ENCODE data around the gene GRIN1. TPM values are rescaled to one million over a fixed set of nuclear protein-coding genes. Genes with fewer than 3 reads are reported as not detected.

The GRIN1 gene
- total RNA-seq, 1 experiment from 2014 or later, result 0.52 TPM

GRCh38 chr9:137139468-137140150 lies 655 bp downstream of the GRIN1 start:
- Histone ChIP-seq H3K36me3 (ENCODE audit: insufficient read depth, low read length, poor library complexity, severe bottlenecking) (no peaks in the 10 kb centered on the region), H3K27me3 (replicated peaks; ENCODE audit: insufficient read depth, low read depth, low read length, poor library complexity) (peaks cover 92% of the 10 kb centered on the region), H3K4me1 (ENCODE audit: insufficient read depth, low read length, poor library complexity, severe bottlenecking) (no peaks in the 10 kb centered on the region), H3K4me3 (ENCODE audit: low read depth, low read length, poor library complexity, severe bottlenecking) (no peak overlapping the region), H3K9me3 (ENCODE audit: low read depth, low read length, poor library complexity, severe bottlenecking) (no peaks in the 10 kb centered on the region), H3K27ac (ENCODE audit: low read depth, low read length, poor library complexity, severe bottlenecking) (no peak overlapping the region)
- ChIA-PET POLR2A (ENCODE audit: low non-redundant PET) (no interaction called here), CTCF (no interaction called here)
- TF ChIP-seq EZH2 (IDR thresholded peaks at IDR 0.05; ENCODE audit: borderline replicate concordance, low read depth, low read length, poor library complexity, severe bottlenecking), result no peak
- no peak for TF ChIP-seq CTCF (conservative IDR thresholded peaks at IDR 0.05; ENCODE audit: low read depth, low read length)
- intact Hi-C loops (cut with micrococcal nuclease; ENCODE audit: unreplicated experiment), result no loop called here
- BruUV-seq (replicated peaks), result no TSS peak
- no peak for DNase-seq (ENCODE audit: low spot score)

DNA sequence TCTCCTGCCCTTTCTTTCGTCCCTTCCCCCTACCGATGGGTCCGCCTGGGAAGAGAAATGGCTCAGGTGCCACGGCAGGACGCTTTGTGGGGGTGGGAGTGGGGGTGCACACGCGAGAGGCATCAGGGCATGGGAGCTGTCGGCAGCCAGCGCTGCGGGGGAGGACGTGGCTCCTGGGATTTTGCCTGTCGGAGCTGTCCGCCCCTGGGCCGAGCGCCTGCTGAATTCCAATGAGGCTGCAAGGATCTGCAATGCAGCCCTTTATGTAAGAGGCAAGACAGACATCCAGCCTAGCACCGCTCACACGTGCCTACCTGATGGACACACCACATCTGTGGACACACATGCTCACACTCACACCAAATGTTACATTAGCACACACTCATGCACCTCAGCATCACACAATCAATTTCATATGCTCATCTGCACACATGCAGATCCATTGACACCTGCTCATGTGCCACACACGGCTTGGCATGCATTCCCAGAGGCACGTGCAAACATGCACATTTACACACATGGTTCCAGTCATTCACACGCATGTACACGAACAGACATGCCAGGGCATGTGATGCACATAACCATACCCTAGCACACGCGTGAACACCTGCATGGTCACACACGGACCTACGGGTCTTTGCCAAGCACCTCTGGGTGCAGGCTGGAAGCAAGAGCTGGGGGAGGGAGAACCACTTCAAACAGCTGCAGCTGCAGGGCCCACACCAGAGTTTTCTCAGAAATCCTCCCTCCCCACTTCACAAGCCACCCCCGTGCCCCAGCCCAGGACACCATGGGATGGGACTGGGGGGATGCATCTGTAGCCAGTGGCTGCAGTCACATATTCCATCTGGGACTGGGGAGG lies 1.4 kb downstream of the GRIN1 start:
- ChIA-PET CTCF (no interaction called here), POLR2A (ENCODE audit: low non-redundant PET) (no interaction called here)
- no peaks in the 10 kb centered on the region for H3K36me3 ChIP-seq (ENCODE audit: insufficient read depth, low read length, poor library complexity, severe bottlenecking)
- TF ChIP-seq EZH2 (IDR thresholded peaks at IDR 0.05; ENCODE audit: borderline replicate concordance, low read depth, low read length, poor library complexity, severe bottlenecking), result no peak
- no peak for TF ChIP-seq CTCF (conservative IDR thresholded peaks at IDR 0.05; ENCODE audit: low read depth, low read length)
- intact Hi-C loops (cut with micrococcal nuclease; ENCODE audit: unreplicated experiment), result no loop called here
- no peaks in the 10 kb centered on the region for H3K9me3 ChIP-seq (ENCODE audit: low read depth, low read length, poor library complexity, severe bottlenecking)
- no peak overlapping the region for H3K4me3 ChIP-seq (ENCODE audit: low read depth, low read length, poor library complexity, severe bottlenecking)
- H3K4me1 ChIP-seq (ENCODE audit: insufficient read depth, low read length, poor library complexity, severe bottlenecking), result no peaks in the 10 kb centered on the region
- peaks cover 86% of the 10 kb centered on the region for H3K27me3 ChIP-seq (replicated peaks; ENCODE audit: insufficient read depth, low read depth, low read length, poor library complexity)
- no TSS peak for BruUV-seq (replicated peaks)
- no peak overlapping the region for H3K27ac ChIP-seq (ENCODE audit: low read depth, low read length, poor library complexity, severe bottlenecking)
- DNase-seq (ENCODE audit: low spot score), result no peak

DNA sequence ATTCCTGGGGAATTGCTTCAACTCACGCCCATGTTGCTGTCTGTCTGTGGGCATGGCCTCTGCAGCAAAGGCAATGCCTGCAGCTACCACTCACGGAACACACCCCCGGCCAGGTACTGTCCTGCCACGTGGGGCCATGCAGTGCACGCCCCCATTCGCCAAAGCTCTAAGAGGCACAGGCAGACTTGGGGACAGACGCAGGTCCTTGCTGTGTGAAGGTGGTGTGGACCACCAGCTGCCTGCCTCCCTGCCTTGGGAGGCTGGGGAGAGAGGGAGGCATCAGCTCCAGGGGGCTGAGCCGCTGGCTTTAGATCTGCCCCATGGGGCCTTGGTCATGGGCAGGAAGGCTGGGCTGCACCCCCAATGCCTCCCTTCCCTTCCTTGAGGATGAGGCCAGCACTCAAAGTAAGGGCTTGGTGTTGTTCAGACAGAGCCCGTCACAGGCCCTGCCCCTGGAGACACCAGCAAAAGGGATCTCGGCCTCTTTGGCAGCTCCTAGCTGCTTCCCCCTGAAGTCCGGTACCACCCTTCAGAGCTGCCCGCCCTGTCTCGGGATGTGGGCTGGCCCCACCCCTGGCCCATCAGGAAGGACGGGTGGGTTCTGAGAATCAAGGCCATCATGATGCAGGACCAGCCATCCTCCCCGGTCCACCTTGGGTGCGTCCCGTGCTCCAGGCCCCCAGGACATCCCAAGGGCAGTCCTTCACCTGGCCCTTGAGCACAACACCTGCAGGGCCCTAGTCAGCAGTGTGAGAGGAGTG lies 2.3 kb downstream of the GRIN1 start:
- Histone ChIP-seq H3K4me1 (ENCODE audit: insufficient read depth, low read length, poor library complexity, severe bottlenecking) (no peaks in the 10 kb centered on the region), H3K4me3 (ENCODE audit: low read depth, low read length, poor library complexity, severe bottlenecking) (no peak overlapping the region), H3K36me3 (ENCODE audit: insufficient read depth, low read length, poor library complexity, severe bottlenecking) (no peaks in the 10 kb centered on the region), H3K27ac (ENCODE audit: low read depth, low read length, poor library complexity, severe bottlenecking) (no peak overlapping the region), H3K27me3 (replicated peaks; ENCODE audit: insufficient read depth, low read depth, low read length, poor library complexity) (peaks cover 81% of the 10 kb centered on the region), H3K9me3 (ENCODE audit: low read depth, low read length, poor library complexity, severe bottlenecking) (no peaks in the 10 kb centered on the region)
- BruUV-seq (replicated peaks), result no TSS peak
- POLR2A ChIA-PET (ENCODE audit: low non-redundant PET), result no interaction called here
- CTCF ChIA-PET, result no interaction called here
- intact Hi-C loops (cut with micrococcal nuclease; ENCODE audit: unreplicated experiment), result no loop called here
- TF ChIP-seq EZH2 (IDR thresholded peaks at IDR 0.05; ENCODE audit: borderline replicate concordance, low read depth, low read length, poor library complexity, severe bottlenecking) (no peak), CTCF (conservative IDR thresholded peaks at IDR 0.05; ENCODE audit: low read depth, low read length) (no peak)
- DNase-seq (ENCODE audit: low spot score), result no peak

Data from A673 (cell line).